Measurements from ENCODE around the gene OR7D4. TPM values are rescaled to one million over a fixed set of nuclear protein-coding genes. Genes with fewer than 3 reads are reported as not detected.

The OR7D4 gene
- not detected for total RNA-seq
- not detected for polyA plus RNA-seq (2013, experiment 1 of 2)
- not detected for polyA plus RNA-seq (2013, experiment 2 of 2)
- long read RNA-seq, experiment 1, result 0 reads
- long read RNA-seq, experiment 2, result 0 reads
- long read RNA-seq, experiment 3, result 0 reads
- long read RNA-seq, experiment 4, result 0 reads

GRCh38 chr19:9219489-9219888 is at the start of gene OR7D4:
TSS of gene OR7D4 (minus strand) at chr19:9219589. CDS start at chr19:9214837, 4,752 bp downstream.
- peaks cover 87% of the 10 kb centered on the region for H3K9me3 Mint-ChIP-seq
- peaks cover 62% of the 10 kb centered on the region for H3K9me3 ChIP-seq (ENCODE audit: control insufficient read depth, low read length)

GRCh38 chr19:9251236-9251635 is 31.8 kb upstream of the OR7D4 start:
- H3K9me3 ChIP-seq (ENCODE audit: control insufficient read depth, low read length), result peaks cover 63% of the 10 kb centered on the region
- H3K27me3 ChIP-seq (ENCODE audit: control insufficient read depth, insufficient read depth, low read length, poor library complexity, severe bottlenecking), result no peaks in the 10 kb centered on the region
- H3K4me1 ChIP-seq (ENCODE audit: control insufficient read depth, insufficient read depth, low read length), result no peaks in the 10 kb centered on the region
- no peak overlapping the region for H3K27ac Mint-ChIP-seq
- H3K27ac ChIP-seq (ENCODE audit: low read depth, low read length), result no peak overlapping the region
- no peak for DNase-seq
- H3K9ac ChIP-seq (ENCODE audit: extremely low read depth, low read length, poor library complexity, severe bottlenecking), result no peak overlapping the region
- peaks cover 82% of the 10 kb centered on the region for H3K9me3 Mint-ChIP-seq
- H3K4me1 Mint-ChIP-seq, result no peaks in the 10 kb centered on the region
- H3K36me3 ChIP-seq (ENCODE audit: control insufficient read depth, insufficient read depth, low read length), result no peaks in the 10 kb centered on the region
- H3K27me3 Mint-ChIP-seq (ENCODE audit: insufficient read depth), result no peaks in the 10 kb centered on the region
- 56 to 71% methylated on average over 5 of the region's 5 CpGs for WGBS, 2 experiments (ENCODE audit: insufficient coverage in 1 of 2, insufficient read length in 1 of 2)
- H3K36me3 Mint-ChIP-seq (ENCODE audit: low read depth), result no peaks in the 10 kb centered on the region
- no peak overlapping the region for H3K4me3 Mint-ChIP-seq
- H3K4me3 ChIP-seq (ENCODE audit: low read length), result no peak overlapping the region
- TF ChIP-seq CTCF (conservative IDR thresholded peaks at IDR 0.05), result no peak

More at GRCh38 chr19:9219489-9219888, at the start of gene OR7D4:
- DNase-seq, result no peak
- Mint-ChIP-seq H3K27me3 (ENCODE audit: insufficient read depth) (no peaks in the 10 kb centered on the region), H3K36me3 (ENCODE audit: low read depth) (no peaks in the 10 kb centered on the region), H3K27ac (no peak within 1 kb of the TSS), H3K4me1 (no peaks in the 10 kb centered on the region), H3K4me3 (no peak within 1 kb of the TSS)
- Histone ChIP-seq H3K4me1 (ENCODE audit: control insufficient read depth, insufficient read depth, low read length) (no peaks in the 10 kb centered on the region), H3K27ac (ENCODE audit: low read depth, low read length) (no peak within 1 kb of the TSS), H3K27me3 (ENCODE audit: control insufficient read depth, insufficient read depth, low read length, poor library complexity, severe bottlenecking) (no peaks in the 10 kb centered on the region), H3K4me3 (ENCODE audit: low read length) (no peak within 1 kb of the TSS), H3K36me3 (ENCODE audit: control insufficient read depth, insufficient read depth, low read length) (no peaks in the 10 kb centered on the region), H3K9ac (ENCODE audit: extremely low read depth, low read length, poor library complexity, severe bottlenecking) (no peak within 1 kb of the TSS)
- 40 to 78% methylated on average over 1 to 3 of the region's 3 CpGs for WGBS, 2 experiments (ENCODE audit: insufficient coverage in 1 of 2, insufficient read length in 1 of 2)
- TF ChIP-seq CTCF (conservative IDR thresholded peaks at IDR 0.05), result no peak

- TF ChIP-seq CTCF (conservative IDR thresholded peaks at IDR 0.05), result no peak
- peaks cover 57% of the 10 kb centered on the region for H3K9me3 ChIP-seq (ENCODE audit: control insufficient read depth, low read length)
- Mint-ChIP-seq H3K4me1 (no peaks in the 10 kb centered on the region), H3K9me3 (peaks cover 84% of the 10 kb centered on the region), H3K4me3 (no peak within 1 kb of the TSS), H3K27ac (no peak within 1 kb of the TSS), H3K36me3 (ENCODE audit: low read depth) (no peaks in the 10 kb centered on the region), H3K27me3 (ENCODE audit: insufficient read depth) (no peaks in the 10 kb centered on the region)
- H3K36me3 ChIP-seq (ENCODE audit: control insufficient read depth, insufficient read depth, low read length), result no peaks in the 10 kb centered on the region
- no peaks in the 10 kb centered on the region for H3K27me3 ChIP-seq (ENCODE audit: control insufficient read depth, insufficient read depth, low read length, poor library complexity, severe bottlenecking)
- WGBS, 2 experiments (ENCODE audit: insufficient coverage in 1 of 2, insufficient read length in 1 of 2), result no CpG with 5 or more reads among the region's 1 CpG
- H3K4me1 ChIP-seq (ENCODE audit: control insufficient read depth, insufficient read depth, low read length), result no peaks in the 10 kb centered on the region
- no peak within 1 kb of the TSS for H3K4me3 ChIP-seq (ENCODE audit: low read length)
- DNase-seq, result no peak
- no peak within 1 kb of the TSS for H3K9ac ChIP-seq (ENCODE audit: extremely low read depth, low read length, poor library complexity, severe bottlenecking)
- no peak within 1 kb of the TSS for H3K27ac ChIP-seq (ENCODE audit: low read depth, low read length)
These were observed 31.2 kb upstream of the OR7D4 start, which contains the start of gene OR7E24 for GRCh38 chr19:9250630-9251029. TSS of gene OR7E24 (plus strand) at chr19:9250930. CDS start at chr19:9251044, 114 bp downstream.
